ENCODE data around the gene MESD.

MESD gene

DNA sequence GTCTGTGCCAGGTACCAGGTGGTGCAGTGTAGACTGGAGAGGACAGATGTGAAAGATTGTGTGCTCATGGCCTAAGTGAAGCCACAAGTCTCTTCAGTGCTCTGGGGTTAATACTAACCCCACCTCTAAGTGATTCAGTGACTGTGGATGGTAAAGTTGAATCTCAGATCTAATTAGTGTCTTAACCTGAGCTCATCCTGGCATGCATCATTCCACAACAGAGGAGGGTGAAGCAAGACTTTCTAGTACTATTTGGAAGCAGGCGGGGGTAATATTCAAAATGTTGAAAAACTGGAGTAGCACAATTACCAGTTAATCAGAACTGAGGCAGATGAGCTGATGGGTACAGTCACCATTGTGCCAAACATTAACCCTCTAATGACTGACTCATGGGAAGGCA lies 2.8 kb upstream of the MESD start:
- no peak for DNase-seq (ENCODE audit: low read depth)
- TF ChIP-seq, protein P1, sequence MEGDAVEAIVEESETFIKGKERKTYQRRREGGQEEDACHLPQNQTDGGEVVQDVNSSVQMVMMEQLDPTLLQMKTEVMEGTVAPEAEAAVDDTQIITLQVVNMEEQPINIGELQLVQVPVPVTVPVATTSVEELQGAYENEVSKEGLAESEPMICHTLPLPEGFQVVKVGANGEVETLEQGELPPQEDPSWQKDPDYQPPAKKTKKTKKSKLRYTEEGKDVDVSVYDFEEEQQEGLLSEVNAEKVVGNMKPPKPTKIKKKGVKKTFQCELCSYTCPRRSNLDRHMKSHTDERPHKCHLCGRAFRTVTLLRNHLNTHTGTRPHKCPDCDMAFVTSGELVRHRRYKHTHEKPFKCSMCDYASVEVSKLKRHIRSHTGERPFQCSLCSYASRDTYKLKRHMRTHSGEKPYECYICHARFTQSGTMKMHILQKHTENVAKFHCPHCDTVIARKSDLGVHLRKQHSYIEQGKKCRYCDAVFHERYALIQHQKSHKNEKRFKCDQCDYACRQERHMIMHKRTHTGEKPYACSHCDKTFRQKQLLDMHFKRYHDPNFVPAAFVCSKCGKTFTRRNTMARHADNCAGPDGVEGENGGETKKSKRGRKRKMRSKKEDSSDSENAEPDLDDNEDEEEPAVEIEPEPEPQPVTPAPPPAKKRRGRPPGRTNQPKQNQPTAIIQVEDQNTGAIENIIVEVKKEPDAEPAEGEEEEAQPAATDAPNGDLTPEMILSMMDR (IDR thresholded peaks at IDR 0.05; ENCODE audit: control insufficient read depth, insufficient read depth, low read depth, low read length, missing control alignments) = no peak
- H3K4me3 ChIP-seq (ENCODE audit: control insufficient read depth, low read depth, low read length) = no peak overlapping the region

DNA sequence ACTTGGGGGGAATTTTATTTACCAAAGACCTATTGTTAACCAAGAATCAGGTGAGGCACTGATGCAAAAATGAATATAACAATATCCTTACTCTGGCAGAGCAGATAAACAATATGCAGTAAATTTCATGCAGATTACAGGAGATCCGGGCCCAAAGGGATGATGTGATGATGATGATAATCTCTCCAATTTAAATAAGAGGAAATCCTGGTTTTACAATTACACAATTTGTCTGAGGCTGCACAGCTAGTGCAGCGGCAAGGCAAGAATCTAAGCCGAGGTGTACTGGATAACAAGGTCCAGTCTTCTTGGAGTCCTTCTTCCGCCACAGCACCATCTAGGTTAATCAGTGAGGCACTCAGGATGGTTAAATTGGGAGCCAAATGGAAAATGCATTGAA lies 2.4 kb upstream of the MESD start:
- DNase-seq (ENCODE audit: low read depth) = no peak
- H3K4me3 ChIP-seq (ENCODE audit: control insufficient read depth, low read depth, low read length) = no peak overlapping the region
- TF ChIP-seq, protein P1 (IDR thresholded peaks at IDR 0.05; ENCODE audit: control insufficient read depth, insufficient read depth, low read depth, low read length, missing control alignments) = no peak

DNA sequence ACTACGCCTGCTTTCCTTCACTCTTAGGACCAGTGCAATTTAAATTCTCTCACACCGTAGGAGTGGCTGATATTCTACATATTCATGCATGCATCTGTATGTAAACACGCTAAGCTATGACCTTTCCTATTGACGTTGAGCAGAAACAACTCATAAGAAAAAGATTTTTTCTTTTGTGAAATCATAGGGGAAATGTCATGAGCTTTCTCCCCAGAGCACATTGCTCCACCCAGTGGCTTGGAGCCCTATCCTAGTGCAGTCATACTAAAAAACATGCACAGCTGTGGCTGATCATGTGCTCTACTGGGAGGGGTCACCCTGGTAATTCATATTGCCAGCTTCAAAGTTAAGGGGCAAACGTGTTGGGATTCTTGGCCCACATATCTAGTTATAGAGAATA lies 1.8 kb upstream of the MESD start:
- DNase-seq (ENCODE audit: low read depth) = no peak
- TF ChIP-seq, protein P1 (IDR thresholded peaks at IDR 0.05; ENCODE audit: control insufficient read depth, insufficient read depth, low read depth, low read length, missing control alignments) = peak; percentile 18
- no peak overlapping the region for H3K4me3 ChIP-seq (ENCODE audit: control insufficient read depth, low read depth, low read length)

DNA sequence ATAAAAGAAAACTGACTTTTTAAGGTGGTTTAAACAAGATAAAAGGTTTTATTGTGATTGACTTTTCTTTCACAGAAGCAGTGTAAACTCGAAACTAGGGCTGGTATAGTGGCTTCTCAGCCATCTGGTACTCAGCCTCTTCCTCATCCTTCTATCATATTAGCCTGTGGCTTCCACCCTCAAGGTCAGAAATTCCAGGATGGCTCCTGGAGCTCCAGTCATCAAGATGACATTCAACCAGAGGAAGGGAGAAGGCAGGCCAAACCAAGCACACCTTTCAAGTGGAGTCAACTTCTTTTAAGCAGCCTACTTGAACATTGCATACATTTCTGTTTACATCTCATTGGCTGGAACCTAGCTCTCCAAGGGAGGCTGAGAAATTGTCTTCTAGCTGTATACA lies 1.3 kb upstream of the MESD start:
- no peak for DNase-seq (ENCODE audit: low read depth)
- TF ChIP-seq, protein P1 (IDR thresholded peaks at IDR 0.05; ENCODE audit: control insufficient read depth, insufficient read depth, low read depth, low read length, missing control alignments) = no peak
- H3K4me3 ChIP-seq (ENCODE audit: control insufficient read depth, low read depth, low read length) = no peak overlapping the region

DNA sequence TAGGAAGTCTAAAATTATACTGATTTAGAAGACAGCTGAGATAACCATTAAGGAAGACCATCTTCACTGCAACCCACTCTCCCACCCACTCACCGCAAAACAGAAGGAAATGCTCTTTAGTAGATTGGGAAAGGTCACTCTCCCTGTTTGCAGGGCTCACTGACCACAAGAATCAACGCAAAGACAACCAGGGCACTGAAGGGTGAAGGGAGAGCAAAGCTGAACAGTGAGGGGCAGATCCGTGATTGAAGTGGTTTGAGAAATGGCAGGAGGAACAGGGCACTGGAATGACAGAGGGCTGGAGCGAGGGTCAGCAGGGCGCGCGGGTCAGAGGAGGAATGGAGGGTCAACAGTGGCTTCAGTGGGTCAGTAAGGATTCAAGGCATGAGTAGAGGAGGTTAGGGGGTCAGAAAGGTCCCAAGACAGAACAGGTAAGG lies 520 bp downstream of the MESD start:
- TF ChIP-seq, protein P1 (IDR thresholded peaks at IDR 0.05; ENCODE audit: control insufficient read depth, insufficient read depth, low read depth, low read length, missing control alignments) = no peak
- peak overlapping the region; percentile 95 for H3K4me3 ChIP-seq (ENCODE audit: control insufficient read depth, low read depth, low read length)
- no peak for DNase-seq (ENCODE audit: low read depth)

DNA sequence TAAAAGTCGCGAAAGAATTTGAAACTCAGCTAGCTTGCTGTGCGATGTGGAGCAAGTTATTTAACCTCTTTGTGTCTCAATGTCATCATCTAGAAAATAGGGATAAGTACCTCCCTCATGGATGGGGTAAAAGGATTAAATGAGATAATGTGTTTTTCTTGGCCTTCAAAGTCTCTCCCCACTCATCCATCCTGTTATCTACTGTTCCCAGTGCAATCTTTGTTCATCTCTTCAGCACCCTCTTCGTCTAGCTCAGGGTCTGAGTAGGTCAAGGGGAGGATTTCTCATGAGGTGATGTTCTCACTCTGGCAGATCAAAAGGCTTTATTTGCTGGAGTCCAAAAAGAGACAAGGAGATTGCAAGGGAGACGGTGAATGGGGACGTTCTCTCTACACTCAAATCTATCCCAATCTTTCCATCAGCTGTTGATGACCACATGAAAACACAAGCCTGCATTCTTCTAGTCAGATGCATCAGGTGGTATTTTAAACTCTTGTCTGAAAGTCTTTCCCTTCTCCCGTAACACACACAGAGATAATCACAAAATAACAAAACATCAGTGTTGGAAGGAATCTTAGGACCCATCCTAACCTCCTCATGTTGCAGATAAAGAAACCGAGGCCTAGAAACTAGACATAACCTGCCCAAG lies 1.3 kb downstream of the MESD start:
- DNase-seq (ENCODE audit: low read depth) = no peak
- H3K4me3 ChIP-seq (ENCODE audit: control insufficient read depth, low read depth, low read length) = peak overlapping the region; percentile 95
- TF ChIP-seq, protein P1 (IDR thresholded peaks at IDR 0.05; ENCODE audit: control insufficient read depth, insufficient read depth, low read depth, low read length, missing control alignments) = no peak
